Muscle of leg (tissue), 11 donors: ENCODE data around the gene ALKBH3. TPM values are rescaled to one million over a fixed set of nuclear protein-coding genes. Genes with fewer than 3 reads are reported as not detected.

ENCODE experiments used
- DNase-seq: peaks from one replicate; pipeline ENCODE4 v3.0.0; 2013
- H3K27ac ChIP-seq: one replicate; pipeline ENCODE4 v1.5.1; 2013; ENCODE audit warnings: mild to moderate bottlenecking, low read length, control low read depth
- H3K27me3 ChIP-seq: one replicate; pipeline ENCODE4 v1.6.1; 2013; ENCODE audit warnings: low read length; ENCODE audit not compliant: control insufficient read depth, insufficient read depth
- H3K36me3 ChIP-seq: one replicate; pipeline ENCODE4 v1.6.1; 2013; ENCODE audit warnings: low read length; ENCODE audit not compliant: control insufficient read depth, insufficient read depth
- H3K4me1 ChIP-seq: one replicate; pipeline ENCODE4 v1.6.1; 2013; ENCODE audit warnings: low read length; ENCODE audit not compliant: control insufficient read depth, insufficient read depth
- H3K4me3 ChIP-seq: one replicate; pipeline ENCODE4 v1.5.1; 2013; ENCODE audit warnings: low read length, control low read depth
- H3K9me3 ChIP-seq: replicated peaks from 2 replicates; pipeline ENCODE4 v1.6.1; 2013; ENCODE audit warnings: low read depth, low read length; ENCODE audit not compliant: control insufficient read depth
- WGBS: methylation state at CpG from one replicate; pipeline ENCODE4 v1.1.5; 2013; ENCODE audit warnings: missing lambda C conversion rate; ENCODE audit not compliant: insufficient coverage; 5-methylcytosine and 5-hydroxymethylcytosine counted together
- polyA plus RNA-seq, 8 donors: library from polyadenylated mRNA; unstranded; fragments of 120-200 nt; gene quantifications; one replicate each; pipeline versions ENCODE4 v1.2.1 to v1.2.3, GENCODE V29; 2013; ENCODE audit warnings: inconsistent platforms in 1 of 8, low replicate concordance in 1 of 8; ENCODE audit not compliant: insufficient read length in 8 of 8, insufficient read depth in 1 of 8
- total RNA-seq: library from RNA; stranded (reverse); fragments of 120-200 nt; gene quantifications from one replicate; pipeline ENCODE4 v1.2.4, GENCODE V29; 2013

The ALKBH3 gene
- total and polyA plus RNA-seq, 9 donors, result 18.1 to 31.5 (median 22.8) TPM

- DNase-seq, result peak; percentile 95
- WGBS, result 40% methylated on average over 1 of the region's 2 CpGs
- peaks cover 9% of the 10 kb centered on the region for H3K4me1 ChIP-seq
- peak overlapping the region; percentile 77 for H3K27ac ChIP-seq
- H3K9me3 ChIP-seq, result no peaks in the 10 kb centered on the region
- peaks cover 30% of the 10 kb centered on the region for H3K36me3 ChIP-seq
- no peaks in the 10 kb centered on the region for H3K27me3 ChIP-seq
- H3K4me3 ChIP-seq, result no peak overlapping the region
These were observed 25.2 kb downstream of the ALKBH3 start for GRCh38 chr11:43905813-43906241.

GRCh38 chr11:43907028-43907975, 26.7 kb downstream of the ALKBH3 start:
- Histone ChIP-seq H3K27me3 (no peaks in the 10 kb centered on the region), H3K4me3 (no peak overlapping the region), H3K36me3 (peaks cover 26% of the 10 kb centered on the region), H3K27ac (no peak overlapping the region), H3K9me3 (no peaks in the 10 kb centered on the region), H3K4me1 (peaks cover 9% of the 10 kb centered on the region)
- no peak for DNase-seq
- 83% methylated on average over 4 of the region's 4 CpGs for WGBS

- H3K27ac ChIP-seq, result no peak overlapping the region
- WGBS, result 73% methylated on average over 1 of the region's 2 CpGs
- peaks cover 25% of the 10 kb centered on the region for H3K36me3 ChIP-seq
- H3K4me1 ChIP-seq, result peaks cover 9% of the 10 kb centered on the region
- no peaks in the 10 kb centered on the region for H3K9me3 ChIP-seq
- no peaks in the 10 kb centered on the region for H3K27me3 ChIP-seq
- no peak overlapping the region for H3K4me3 ChIP-seq
- no peak for DNase-seq
These were observed 27.6 kb downstream of the ALKBH3 start for GRCh38 chr11:43908191-43908590.

- 91% methylated on average over 4 of the region's 7 CpGs for WGBS
- peak; percentile 27 for DNase-seq
- peaks cover 27% of the 10 kb centered on the region for H3K36me3 ChIP-seq
- H3K9me3 ChIP-seq, result no peaks in the 10 kb centered on the region
- no peak overlapping the region for H3K4me3 ChIP-seq
- H3K27me3 ChIP-seq, result no peaks in the 10 kb centered on the region
- peaks cover 9% of the 10 kb centered on the region for H3K4me1 ChIP-seq
- H3K27ac ChIP-seq, result no peak overlapping the region
These were observed 28.1 kb downstream of the ALKBH3 start for GRCh38 chr11:43908683-43909082.

GRCh38 chr11:43913829-43914380, 33.3 kb downstream of the ALKBH3 start:
- Histone ChIP-seq H3K27me3 (no peaks in the 10 kb centered on the region), H3K4me1 (no peaks in the 10 kb centered on the region), H3K27ac (no peak overlapping the region), H3K36me3 (peaks cover 27% of the 10 kb centered on the region), H3K9me3 (no peaks in the 10 kb centered on the region), H3K4me3 (no peak overlapping the region)
- no peak for DNase-seq
- WGBS, result 86% methylated on average over 1 of the region's 3 CpGs

GRCh38 chr11:43914466-43914865, 33.8 kb downstream of the ALKBH3 start:
- Histone ChIP-seq H3K4me3 (no peak overlapping the region), H3K27me3 (no peaks in the 10 kb centered on the region), H3K27ac (no peak overlapping the region), H3K36me3 (peaks cover 31% of the 10 kb centered on the region), H3K9me3 (no peaks in the 10 kb centered on the region), H3K4me1 (no peaks in the 10 kb centered on the region)
- no peak for DNase-seq
- no CpG with 5 or more reads among the region's 1 CpG for WGBS

- no peaks in the 10 kb centered on the region for H3K27me3 ChIP-seq
- WGBS, result no CpG with 5 or more reads among the region's 2 CpGs
- peaks cover 12% of the 10 kb centered on the region for H3K4me1 ChIP-seq
- H3K9me3 ChIP-seq, result no peaks in the 10 kb centered on the region
- no peak overlapping the region for H3K27ac ChIP-seq
- peaks cover 38% of the 10 kb centered on the region for H3K36me3 ChIP-seq
- no peak for DNase-seq
- no peak overlapping the region for H3K4me3 ChIP-seq
These were observed 36.0 kb downstream of the ALKBH3 start for GRCh38 chr11:43916621-43917020.

- Histone ChIP-seq H3K9me3 (no peaks in the 10 kb centered on the region), H3K4me3 (no peak overlapping the region), H3K36me3 (peaks cover 43% of the 10 kb centered on the region), H3K4me1 (peaks cover 23% of the 10 kb centered on the region), H3K27ac (no peak overlapping the region), H3K27me3 (no peaks in the 10 kb centered on the region)
- DNase-seq, result no peak
- WGBS, result no CpG with 5 or more reads among the region's 1 CpG
These were observed 37.2 kb downstream of the ALKBH3 start for GRCh38 chr11:43917851-43918250.

GRCh38 chr11:43918662-43919061, 38.0 kb downstream of the ALKBH3 start:
- H3K36me3 ChIP-seq, result peaks cover 41% of the 10 kb centered on the region
- no peak overlapping the region for H3K27ac ChIP-seq
- peaks cover 31% of the 10 kb centered on the region for H3K4me1 ChIP-seq

GRCh38 chr11:43919852-43920597, 39.4 kb downstream of the ALKBH3 start:
- peaks cover 36% of the 10 kb centered on the region for H3K36me3 ChIP-seq
- peak overlapping the region; percentile 57 for H3K27ac ChIP-seq
- no peak for DNase-seq

More at GRCh38 chr11:43918662-43919061, 38.0 kb downstream of the ALKBH3 start:
- no peaks in the 10 kb centered on the region for H3K27me3 ChIP-seq
- DNase-seq, result no peak
- no peak overlapping the region for H3K4me3 ChIP-seq
- H3K9me3 ChIP-seq, result no peaks in the 10 kb centered on the region

More at GRCh38 chr11:43919852-43920597, 39.4 kb downstream of the ALKBH3 start:
- Histone ChIP-seq H3K4me1 (peaks cover 44% of the 10 kb centered on the region), H3K9me3 (no peaks in the 10 kb centered on the region), H3K27me3 (no peaks in the 10 kb centered on the region), H3K4me3 (no peak overlapping the region)
- WGBS, result 75% methylated on average over 6 of the region's 14 CpGs
